SU-DHL-6 (cell line): ENCODE measurements around the gene PARPBP.

Experiments used
- H2AFZ ChIP-seq: fragments of 200-600 bp; sonication (generic); 2 replicates; pipeline ENCODE4 v1.6.1; 2014; ENCODE audit warnings: low read depth, mild to moderate bottlenecking, moderate library complexity, mixed read lengths, antibody characterized with exemption, low read length; ENCODE audit not compliant: severe bottlenecking
- H3F3A ChIP-seq: fragments of 200-600 bp; shearing (Covaris generic); 2 replicates; pipeline ENCODE4 v1.6.0; 2016; ENCODE audit warnings: antibody characterized with exemption, mild to moderate bottlenecking; ENCODE audit not compliant: insufficient read depth
- H3K27ac ChIP-seq: fragments of 200-600 bp; sonication (generic); 2 replicates; pipeline ENCODE4 v1.5.1; 2016; ENCODE audit warnings: low read depth, mild to moderate bottlenecking, low read length, moderate library complexity, mixed read lengths
- H3K27me3 ChIP-seq: fragments of 200-600 bp; sonication (generic), shearing (Covaris generic); 2 replicates; pipeline ENCODE4 v1.6.0; 2014; ENCODE audit warnings: mild to moderate bottlenecking, low read length
- H3K36me3 ChIP-seq: fragments of 200-600 bp; sonication (generic); 2 replicates; pipeline ENCODE4 v1.6.1; 2014; ENCODE audit warnings: mild to moderate bottlenecking, low read length, mixed read lengths
- H3K4me2 ChIP-seq: fragments of 300-600, 200-600 bp; shearing (Covaris generic), sonication (generic); 2 replicates; pipeline ENCODE4 v1.6.0; 2014; ENCODE audit warnings: low read length, low read depth, mild to moderate bottlenecking; ENCODE audit not compliant: poor library complexity, severe bottlenecking
- H3K4me3 ChIP-seq: fragments of 200-600 bp; sonication (generic); 2 replicates; pipeline ENCODE4 v1.5.1; 2014; ENCODE audit warnings: antibody characterized with exemption, low read length, mild to moderate bottlenecking, mixed read lengths; ENCODE audit not compliant: insufficient read depth, poor library complexity, severe bottlenecking
- H3K79me2 ChIP-seq: fragments of 200-600 bp; sonication (generic); 2 replicates; pipeline ENCODE4 v1.6.1; 2014; ENCODE audit warnings: mild to moderate bottlenecking, low read length, moderate library complexity; ENCODE audit not compliant: insufficient read depth
- H3K9ac ChIP-seq: fragments of 200-600 bp; sonication (generic); 2 replicates; pipeline ENCODE4 v1.7.0; 2014; ENCODE audit warnings: mild to moderate bottlenecking, low read length
- H3K9me2 ChIP-seq: fragments of 200-600 bp; sonication (generic); replicated peaks from 2 replicates; pipeline ENCODE4 v1.6.1; 2014; ENCODE audit warnings: low read length; ENCODE audit not compliant: insufficient read depth
- H3K9me3 ChIP-seq: fragments of 200-600 bp; sonication (generic); 2 replicates; pipeline ENCODE4 v1.6.1; 2014; ENCODE audit warnings: low read length, mixed read lengths; ENCODE audit not compliant: insufficient read depth
- H4K20me1 ChIP-seq: fragments of 200-600 bp; sonication (generic); 2 replicates; pipeline ENCODE4 v1.6.1; 2014; ENCODE audit warnings: low read depth, mild to moderate bottlenecking, antibody characterized with exemption, low read length, moderate library complexity, mixed read lengths
- CTCF ChIP-seq: fragments of 200-600 bp; sonication (generic); IDR thresholded peaks from one replicate; pipeline ENCODE4 v1.5.1; 2017; ENCODE audit warnings: antibody characterized with exemption, mild to moderate bottlenecking, low read length, moderate library complexity; ENCODE audit not compliant: insufficient read depth, poor library complexity, severe bottlenecking
- EZH2phosphoT487 ChIP-seq: fragments of 200-600 bp; sonication (generic), shearing (Covaris generic); conservative IDR thresholded peaks from 2 replicates; pipeline ENCODE4 v1.6.1; 2018; ENCODE audit warnings: mild to moderate bottlenecking, antibody characterized with exemption, low read length, moderate library complexity, mixed read lengths

PARPBP gene

GRCh38 chr12:102172436-102172835 is 52.5 kb downstream of the PARPBP start:
- Histone ChIP-seq H3K79me2 (no peaks in the 10 kb centered on the region), H3K9me2 (no peaks in the 10 kb centered on the region), H3K27me3 (no peaks in the 10 kb centered on the region), H3K4me2 (no peak overlapping the region), H3F3A (no peaks in the 10 kb centered on the region), H3K9me3 (no peaks in the 10 kb centered on the region), H3K9ac (no peak overlapping the region), H3K4me3 (no peak overlapping the region), H3K27ac (no peak overlapping the region), H2AFZ (no peak overlapping the region), H3K36me3 (peaks cover 24% of the 10 kb centered on the region), H4K20me1 (no peaks in the 10 kb centered on the region)
- TF ChIP-seq EZH2phosphoT487 (no peak), CTCF (no peak)

GRCh38 chr12:102174117-102174516 is 54.1 kb downstream of the PARPBP start:
- Histone ChIP-seq H3K9me3 (no peaks in the 10 kb centered on the region), H3F3A (no peaks in the 10 kb centered on the region), H3K4me2 (no peak overlapping the region), H3K27me3 (no peaks in the 10 kb centered on the region), H3K27ac (no peak overlapping the region), H3K4me3 (no peak overlapping the region), H4K20me1 (no peaks in the 10 kb centered on the region), H3K9ac (no peak overlapping the region), H3K9me2 (no peaks in the 10 kb centered on the region), H3K36me3 (peaks cover 27% of the 10 kb centered on the region), H3K79me2 (no peaks in the 10 kb centered on the region), H2AFZ (no peak overlapping the region)
- TF ChIP-seq CTCF (no peak), EZH2phosphoT487 (no peak)

- Histone ChIP-seq H3F3A (no peaks in the 10 kb centered on the region), H3K4me2 (no peak overlapping the region), H3K4me3 (no peak overlapping the region), H3K79me2 (no peaks in the 10 kb centered on the region), H3K36me3 (peaks cover 27% of the 10 kb centered on the region), H2AFZ (no peak overlapping the region), H4K20me1 (no peaks in the 10 kb centered on the region), H3K27me3 (no peaks in the 10 kb centered on the region), H3K27ac (no peak overlapping the region), H3K9me2 (no peaks in the 10 kb centered on the region), H3K9me3 (no peaks in the 10 kb centered on the region), H3K9ac (no peak overlapping the region)
- TF ChIP-seq EZH2phosphoT487 (no peak), CTCF (no peak)
Measured at GRCh38 chr12:102174761-102175160, 54.8 kb downstream of the PARPBP start.
